ENCODE data around the gene CDH23.

CDH23 gene

GRCh38 chr10:71799608-71800453 lies 403.1 kb downstream of the CDH23 start:
- DNase-seq (ENCODE audit: low read depth) = no peak

GRCh38 chr10:71801361-71801760 lies 404.6 kb downstream of the CDH23 start:
- no peak for DNase-seq (ENCODE audit: low read depth)

GRCh38 chr10:71802235-71802634 lies 405.5 kb downstream of the CDH23 start:
- DNase-seq (ENCODE audit: low read depth) = no peak

GRCh38 chr10:71802715-71803488 lies 406.2 kb downstream of the CDH23 start:
- no peak for DNase-seq (ENCODE audit: low read depth)

GRCh38 chr10:71804077-71804476 lies 407.4 kb downstream of the CDH23 start:
- DNase-seq (ENCODE audit: low read depth) = no peak

GRCh38 chr10:71805776-71806703 lies 409.3 kb downstream of the CDH23 start:
- DNase-seq (ENCODE audit: low read depth) = no peak

GRCh38 chr10:71806704-71807556 lies 410.2 kb downstream of the CDH23 start:
- DNase-seq (ENCODE audit: low read depth) = no peak

- no peak for DNase-seq (ENCODE audit: low read depth)
Observed at GRCh38 chr10:71807557-71808510, 411.1 kb downstream of the CDH23 start.

GRCh38 chr10:71809628-71810027 lies 412.9 kb downstream of the CDH23 start:
- no peak for DNase-seq (ENCODE audit: low read depth)

GRCh38 chr10:71810048-71810750 lies 413.5 kb downstream of the CDH23 start:
- DNase-seq (ENCODE audit: low read depth) = no peak

- no peak for DNase-seq (ENCODE audit: low read depth)
Observed at GRCh38 chr10:71811351-71811750, 414.6 kb downstream of the CDH23 start.

- DNase-seq (ENCODE audit: low read depth) = peak; percentile 76
Observed at GRCh38 chr10:71812016-71812912, 415.5 kb downstream of the CDH23 start.

- no peak for DNase-seq (ENCODE audit: low read depth)
Observed at GRCh38 chr10:71812913-71813590, 416.3 kb downstream of the CDH23 start.

- DNase-seq (ENCODE audit: low read depth) = no peak
Observed at GRCh38 chr10:71814922-71815411, 418.2 kb downstream of the CDH23 start.

GRCh38 chr10:71815515-71816130 lies 418.9 kb downstream of the CDH23 start:
- DNase-seq (ENCODE audit: low read depth) = no peak

- DNase-seq (ENCODE audit: low read depth) = no peak
Observed at GRCh38 chr10:71816421-71816851, 419.7 kb downstream of the CDH23 start.

All from stimulated activated CD4-positive, alpha-beta T cell treated with anti-CD3 and anti-CD28 coated beads, Interleukin-2, amount 100 ng/mL, for 4 hours (primary cell).